ENCODE data around the gene RACK1. TPM values are rescaled to one million over a fixed set of nuclear protein-coding genes. Genes with fewer than 3 reads are reported as not detected.
A peak's percentile ranks its signal among the peaks of the same experiment; 100 is the strongest.

The RACK1 gene
- total and polyA plus RNA-seq, 2 of the 13 experiments (the other 11 are each of a cell fraction or from before 2014, with no cell fraction given) = 2,514 to 6,141 TPM

DNA sequence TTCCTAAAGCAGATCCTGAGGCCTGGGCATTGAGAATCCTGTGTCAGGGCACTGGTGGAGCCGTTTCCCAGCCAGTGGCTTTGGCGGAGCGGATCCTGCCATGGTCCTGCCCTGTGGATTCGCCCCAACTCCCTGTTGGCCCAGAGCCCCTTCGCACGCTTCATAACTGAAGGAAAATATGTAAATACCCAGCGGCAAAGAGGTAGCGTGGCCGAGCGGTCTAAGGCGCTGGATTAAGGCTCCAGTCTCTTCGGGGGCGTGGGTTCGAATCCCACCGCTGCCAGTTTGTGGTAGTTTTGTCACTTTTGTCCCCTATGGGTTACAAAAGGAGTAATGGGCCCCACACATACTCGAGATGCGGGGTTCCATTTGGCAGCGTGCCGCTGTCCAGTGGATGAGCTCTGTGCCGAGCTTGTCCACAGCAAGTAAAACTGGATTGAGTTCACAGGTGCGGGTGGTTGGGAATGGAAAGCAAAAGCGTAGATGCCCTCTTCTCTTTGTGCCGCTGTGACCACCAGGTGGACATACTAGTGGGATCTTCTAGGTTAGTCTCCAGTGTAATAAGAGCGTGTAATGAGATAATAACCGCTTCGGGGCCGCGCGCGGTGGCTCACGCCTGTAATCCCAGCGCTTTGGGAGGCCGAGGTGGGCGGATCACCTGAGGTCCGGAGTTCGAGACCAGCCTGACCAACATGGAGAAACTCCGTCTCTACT, 56.0 kb downstream of the RACK1 start (continued):
- TF ChIP-seq, protein P1, sequence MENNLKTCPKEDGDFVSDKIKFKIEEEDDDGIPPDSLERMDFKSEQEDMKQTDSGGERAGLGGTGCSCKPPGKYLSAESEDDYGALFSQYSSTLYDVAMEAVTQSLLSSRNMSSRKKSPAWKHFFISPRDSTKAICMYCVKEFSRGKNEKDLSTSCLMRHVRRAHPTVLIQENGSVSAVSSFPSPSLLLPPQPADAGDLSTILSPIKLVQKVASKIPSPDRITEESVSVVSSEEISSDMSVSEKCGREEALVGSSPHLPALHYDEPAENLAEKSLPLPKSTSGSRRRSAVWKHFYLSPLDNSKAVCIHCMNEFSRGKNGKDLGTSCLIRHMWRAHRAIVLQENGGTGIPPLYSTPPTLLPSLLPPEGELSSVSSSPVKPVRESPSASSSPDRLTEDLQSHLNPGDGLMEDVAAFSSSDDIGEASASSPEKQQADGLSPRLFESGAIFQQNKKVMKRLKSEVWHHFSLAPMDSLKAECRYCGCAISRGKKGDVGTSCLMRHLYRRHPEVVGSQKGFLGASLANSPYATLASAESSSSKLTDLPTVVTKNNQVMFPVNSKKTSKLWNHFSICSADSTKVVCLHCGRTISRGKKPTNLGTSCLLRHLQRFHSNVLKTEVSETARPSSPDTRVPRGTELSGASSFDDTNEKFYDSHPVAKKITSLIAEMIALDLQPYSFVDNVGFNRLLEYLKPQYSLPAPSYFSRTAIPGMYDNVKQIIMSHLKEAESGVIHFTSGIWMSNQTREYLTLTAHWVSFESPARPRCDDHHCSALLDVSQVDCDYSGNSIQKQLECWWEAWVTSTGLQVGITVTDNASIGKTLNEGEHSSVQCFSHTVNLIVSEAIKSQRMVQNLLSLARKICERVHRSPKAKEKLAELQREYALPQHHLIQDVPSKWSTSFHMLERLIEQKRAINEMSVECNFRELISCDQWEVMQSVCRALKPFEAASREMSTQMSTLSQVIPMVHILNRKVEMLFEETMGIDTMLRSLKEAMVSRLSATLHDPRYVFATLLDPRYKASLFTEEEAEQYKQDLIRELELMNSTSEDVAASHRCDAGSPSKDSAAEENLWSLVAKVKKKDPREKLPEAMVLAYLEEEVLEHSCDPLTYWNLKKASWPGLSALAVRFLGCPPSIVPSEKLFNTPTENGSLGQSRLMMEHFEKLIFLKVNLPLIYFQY (CRISPR knock-in tag; IDR thresholded peaks at IDR 0.05; ENCODE audit: borderline replicate concordance) = peak; percentile 54
- TF ChIP-seq GFI1 (CRISPR knock-in tag; IDR thresholded peaks at IDR 0.05; ENCODE audit: borderline replicate concordance) (no peak), ZNF747 (CRISPR knock-in tag; IDR thresholded peaks at IDR 0.05; ENCODE audit: borderline replicate concordance) (no peak), ZNF619 (CRISPR knock-in tag; IDR thresholded peaks at IDR 0.05) (no peak), MATR3 (CRISPR knock-in tag; IDR thresholded peaks at IDR 0.05) (no peak), EHMT2 (IDR thresholded peaks at IDR 0.05; ENCODE audit: borderline replicate concordance, low read depth, low read length) (peak; percentile 83; the same call in 1 of the 2 replicates), KDM2A (CRISPR knock-in tag; IDR thresholded peaks at IDR 0.05; ENCODE audit: borderline replicate concordance, low read depth) (peak; percentile 78), ZNF558 (CRISPR knock-in tag; IDR thresholded peaks at IDR 0.05; ENCODE audit: borderline replicate concordance) (no peak), PAWR (CRISPR knock-in tag; IDR thresholded peaks at IDR 0.05; ENCODE audit: borderline replicate concordance) (peak; percentile 88; the same call in 1 of the 2 replicates), ZNF761 (CRISPR knock-in tag; conservative IDR thresholded peaks at IDR 0.05) (peak; percentile 24; the same call in 1 of the 2 replicates)
- TF ChIP-seq, protein P2, sequence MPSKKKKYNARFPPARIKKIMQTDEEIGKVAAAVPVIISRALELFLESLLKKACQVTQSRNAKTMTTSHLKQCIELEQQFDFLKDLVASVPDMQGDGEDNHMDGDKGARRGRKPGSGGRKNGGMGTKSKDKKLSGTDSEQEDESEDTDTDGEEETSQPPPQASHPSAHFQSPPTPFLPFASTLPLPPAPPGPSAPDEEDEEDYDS (CRISPR knock-in tag; IDR thresholded peaks at IDR 0.05) = 0 out of 2 replicates have a peak, but pooled peaks have one; percentile 30
- TF ChIP-seq, protein P3, sequence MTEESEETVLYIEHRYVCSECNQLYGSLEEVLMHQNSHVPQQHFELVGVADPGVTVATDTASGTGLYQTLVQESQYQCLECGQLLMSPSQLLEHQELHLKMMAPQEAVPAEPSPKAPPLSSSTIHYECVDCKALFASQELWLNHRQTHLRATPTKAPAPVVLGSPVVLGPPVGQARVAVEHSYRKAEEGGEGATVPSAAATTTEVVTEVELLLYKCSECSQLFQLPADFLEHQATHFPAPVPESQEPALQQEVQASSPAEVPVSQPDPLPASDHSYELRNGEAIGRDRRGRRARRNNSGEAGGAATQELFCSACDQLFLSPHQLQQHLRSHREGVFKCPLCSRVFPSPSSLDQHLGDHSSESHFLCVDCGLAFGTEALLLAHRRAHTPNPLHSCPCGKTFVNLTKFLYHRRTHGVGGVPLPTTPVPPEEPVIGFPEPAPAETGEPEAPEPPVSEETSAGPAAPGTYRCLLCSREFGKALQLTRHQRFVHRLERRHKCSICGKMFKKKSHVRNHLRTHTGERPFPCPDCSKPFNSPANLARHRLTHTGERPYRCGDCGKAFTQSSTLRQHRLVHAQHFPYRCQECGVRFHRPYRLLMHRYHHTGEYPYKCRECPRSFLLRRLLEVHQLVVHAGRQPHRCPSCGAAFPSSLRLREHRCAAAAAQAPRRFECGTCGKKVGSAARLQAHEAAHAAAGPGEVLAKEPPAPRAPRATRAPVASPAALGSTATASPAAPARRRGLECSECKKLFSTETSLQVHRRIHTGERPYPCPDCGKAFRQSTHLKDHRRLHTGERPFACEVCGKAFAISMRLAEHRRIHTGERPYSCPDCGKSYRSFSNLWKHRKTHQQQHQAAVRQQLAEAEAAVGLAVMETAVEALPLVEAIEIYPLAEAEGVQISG (CRISPR knock-in tag; IDR thresholded peaks at IDR 0.05) = peak; percentile 83
- TF ChIP-seq, protein P4, sequence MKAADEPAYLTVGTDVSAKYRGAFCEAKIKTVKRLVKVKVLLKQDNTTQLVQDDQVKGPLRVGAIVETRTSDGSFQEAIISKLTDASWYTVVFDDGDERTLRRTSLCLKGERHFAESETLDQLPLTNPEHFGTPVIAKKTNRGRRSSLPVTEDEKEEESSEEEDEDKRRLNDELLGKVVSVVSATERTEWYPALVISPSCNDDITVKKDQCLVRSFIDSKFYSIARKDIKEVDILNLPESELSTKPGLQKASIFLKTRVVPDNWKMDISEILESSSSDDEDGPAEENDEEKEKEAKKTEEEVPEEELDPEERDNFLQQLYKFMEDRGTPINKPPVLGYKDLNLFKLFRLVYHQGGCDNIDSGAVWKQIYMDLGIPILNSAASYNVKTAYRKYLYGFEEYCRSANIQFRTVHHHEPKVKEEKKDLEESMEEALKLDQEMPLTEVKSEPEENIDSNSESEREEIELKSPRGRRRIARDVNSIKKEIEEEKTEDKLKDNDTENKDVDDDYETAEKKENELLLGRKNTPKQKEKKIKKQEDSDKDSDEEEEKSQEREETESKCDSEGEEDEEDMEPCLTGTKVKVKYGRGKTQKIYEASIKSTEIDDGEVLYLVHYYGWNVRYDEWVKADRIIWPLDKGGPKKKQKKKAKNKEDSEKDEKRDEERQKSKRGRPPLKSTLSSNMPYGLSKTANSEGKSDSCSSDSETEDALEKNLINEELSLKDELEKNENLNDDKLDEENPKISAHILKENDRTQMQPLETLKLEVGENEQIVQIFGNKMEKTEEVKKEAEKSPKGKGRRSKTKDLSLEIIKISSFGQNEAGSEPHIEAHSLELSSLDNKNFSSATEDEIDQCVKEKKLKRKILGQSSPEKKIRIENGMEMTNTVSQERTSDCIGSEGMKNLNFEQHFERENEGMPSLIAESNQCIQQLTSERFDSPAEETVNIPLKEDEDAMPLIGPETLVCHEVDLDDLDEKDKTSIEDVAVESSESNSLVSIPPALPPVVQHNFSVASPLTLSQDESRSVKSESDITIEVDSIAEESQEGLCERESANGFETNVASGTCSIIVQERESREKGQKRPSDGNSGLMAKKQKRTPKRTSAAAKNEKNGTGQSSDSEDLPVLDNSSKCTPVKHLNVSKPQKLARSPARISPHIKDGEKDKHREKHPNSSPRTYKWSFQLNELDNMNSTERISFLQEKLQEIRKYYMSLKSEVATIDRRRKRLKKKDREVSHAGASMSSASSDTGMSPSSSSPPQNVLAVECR (CRISPR knock-in tag; IDR thresholded peaks at IDR 0.05; ENCODE audit: borderline replicate concordance) = peak; percentile 66

Measured in HepG2 (cell line).